Tibial nerve (tissue), 4 donors: ENCODE results near the gene TRIM8. TPM values are rescaled to one million over a fixed set of nuclear protein-coding genes. Genes with fewer than 3 reads are reported as not detected.

Experiments used
- DNase-seq, 2 donors: peaks; one replicate each; pipeline ENCODE4 v3.0.0-alpha.2; 2019; ENCODE audit warnings: low spot score in 2 of 2
- H3K27ac ChIP-seq, 4 donors: fragments of 200-600 bp; sonication (generic) in 3 of 4; one replicate each; pipeline ENCODE4 v1.5.1; 2017 to 2019; ENCODE audit warnings: mild to moderate bottlenecking in 1 of 4
- H3K27me3 ChIP-seq, 2 donors: fragments of 200-600 bp; sonication (generic) in 1 of 2; one replicate each; pipeline versions ENCODE4 v1.5.1 to v1.6.0; 2017 to 2019
- H3K36me3 ChIP-seq, 3 donors: fragments of 200-600 bp; sonication (generic); one replicate each; pipeline ENCODE4 v1.5.1; 2018 to 2019
- H3K4me1 ChIP-seq, 4 donors: fragments of 200-600 bp; sonication (generic) in 3 of 4; one replicate each; pipeline ENCODE4 v1.5.1; 2017 to 2019
- H3K4me3 ChIP-seq, 4 donors: fragments of 200-600 bp; sonication (generic) in 3 of 4; one replicate each; pipeline ENCODE4 v1.5.1; 2017 to 2019; ENCODE audit warnings: mild to moderate bottlenecking in 1 of 4, moderate library complexity in 1 of 4
- H3K9me3 ChIP-seq, 4 donors: fragments of 200-600 bp; sonication (generic) in 3 of 4; one replicate each; pipeline ENCODE4 v1.5.1; 2017 to 2019
- EP300 ChIP-seq, 2 donors: sonication (generic); formaldehyde crosslinking; IDR thresholded peaks; one replicate each; pipeline ENCODE4 v1.6.1; 2017; ENCODE audit warnings: antibody characterized with exemption in 2 of 2, mild to moderate bottlenecking in 1 of 2
- POLR2A ChIP-seq, 2 donors: fragments of 450-650 bp; IDR thresholded peaks; one replicate each; pipeline ENCODE4 v1.6.1; 2017; ENCODE audit warnings: antibody characterized with exemption in 2 of 2, mild to moderate bottlenecking in 2 of 2, moderate library complexity in 2 of 2
- WGBS, 2 donors: methylation state at CpG; one replicate each; pipeline ENCODE4 v1.1.5; 2018; 5-methylcytosine and 5-hydroxymethylcytosine counted together
- total RNA-seq, 4 donors: library from RNA; depleted of rRNA; stranded (reverse); fragments of >200 nt; gene quantifications; one replicate each; pipeline ENCODE4 v1.1.0, GENCODE V29; 2016
- TF ChIP-seq, protein P1 (sequence below), 5 experiments: fragments of 200-600 bp in 3 of 5; fragments of 450-650 bp in 2 of 5; sonication (generic) in 3 of 5; IDR thresholded peaks; one replicate each; pipeline ENCODE4 v1.5.1; 2016 to 2019; ENCODE audit warnings: antibody characterized with exemption in 5 of 5, mild to moderate bottlenecking in 3 of 5, moderate library complexity in 2 of 5

TRIM8 gene
- total RNA-seq, 4 donors from 2014 or later = 156 to 206 (median 157) TPM

DNA sequence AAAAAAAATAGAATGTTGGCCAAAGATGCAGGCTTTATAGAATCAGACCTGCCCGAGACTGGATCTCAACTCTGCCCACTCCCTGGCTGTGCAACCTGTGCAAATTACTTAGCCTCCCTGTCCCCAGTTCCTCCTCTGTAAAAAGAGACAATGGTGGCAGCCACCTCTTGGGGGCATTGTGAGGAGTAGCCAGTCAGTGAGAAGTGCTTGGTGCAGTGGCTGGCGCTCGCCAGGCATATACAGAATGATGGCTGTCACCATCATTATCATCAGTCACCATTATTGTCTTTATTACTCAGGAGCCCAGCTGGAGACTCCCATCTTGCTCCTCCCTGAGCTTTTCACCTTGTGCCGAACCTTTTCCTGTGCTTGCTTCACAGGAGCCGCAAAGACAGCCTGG is 29.4 kb upstream of the TRIM8 start:
- Histone ChIP-seq H3K4me1 (peaks cover 0 to 74% (median 19%) of the 10 kb centered on the region in 4 donors), H3K36me3 (peaks cover 2 to 46% (median 6%) of the 10 kb centered on the region in 3 donors), H3K9me3 (no peaks in the 10 kb centered on the region), H3K4me3 (no peak overlapping the region), H3K27me3 (no peaks in the 10 kb centered on the region), H3K27ac (no peak overlapping the region)
- DNase-seq = no peak
- WGBS, 2 donors = 83 to 91% methylated on average over 5 of the region's 5 CpGs
- no peak for TF ChIP-seq EP300 (IDR thresholded peaks at IDR 0.05)
- TF ChIP-seq POLR2A (IDR thresholded peaks at IDR 0.05) = no peak
- TF ChIP-seq, protein P1, sequence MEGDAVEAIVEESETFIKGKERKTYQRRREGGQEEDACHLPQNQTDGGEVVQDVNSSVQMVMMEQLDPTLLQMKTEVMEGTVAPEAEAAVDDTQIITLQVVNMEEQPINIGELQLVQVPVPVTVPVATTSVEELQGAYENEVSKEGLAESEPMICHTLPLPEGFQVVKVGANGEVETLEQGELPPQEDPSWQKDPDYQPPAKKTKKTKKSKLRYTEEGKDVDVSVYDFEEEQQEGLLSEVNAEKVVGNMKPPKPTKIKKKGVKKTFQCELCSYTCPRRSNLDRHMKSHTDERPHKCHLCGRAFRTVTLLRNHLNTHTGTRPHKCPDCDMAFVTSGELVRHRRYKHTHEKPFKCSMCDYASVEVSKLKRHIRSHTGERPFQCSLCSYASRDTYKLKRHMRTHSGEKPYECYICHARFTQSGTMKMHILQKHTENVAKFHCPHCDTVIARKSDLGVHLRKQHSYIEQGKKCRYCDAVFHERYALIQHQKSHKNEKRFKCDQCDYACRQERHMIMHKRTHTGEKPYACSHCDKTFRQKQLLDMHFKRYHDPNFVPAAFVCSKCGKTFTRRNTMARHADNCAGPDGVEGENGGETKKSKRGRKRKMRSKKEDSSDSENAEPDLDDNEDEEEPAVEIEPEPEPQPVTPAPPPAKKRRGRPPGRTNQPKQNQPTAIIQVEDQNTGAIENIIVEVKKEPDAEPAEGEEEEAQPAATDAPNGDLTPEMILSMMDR (IDR thresholded peaks at IDR 0.05) = no peak

DNA sequence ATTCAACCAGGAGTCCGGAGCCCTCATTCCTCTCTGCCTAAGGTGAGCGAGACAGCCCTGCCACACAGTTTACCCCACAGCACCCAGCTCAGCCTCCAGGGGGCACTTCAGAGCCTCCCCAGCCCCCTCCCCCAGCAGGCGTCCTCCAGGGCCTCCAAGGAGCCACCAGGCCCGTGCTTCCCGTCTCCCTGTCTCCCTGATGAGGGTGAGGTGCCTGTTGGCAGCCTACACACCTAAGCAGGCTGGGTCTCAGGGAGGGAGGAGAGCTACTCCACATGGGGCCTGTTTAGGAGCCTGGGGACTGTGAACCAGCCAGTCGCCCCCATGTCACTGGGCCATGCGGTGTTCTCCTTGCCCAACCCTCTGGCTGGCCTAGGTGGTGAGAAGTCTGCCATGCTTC is 28.9 kb upstream of the TRIM8 start:
- Histone ChIP-seq H3K36me3 (peaks cover 2 to 46% (median 6%) of the 10 kb centered on the region in 3 donors), H3K27ac (peak overlapping the region in 1 of 4 donors; percentile 38), H3K9me3 (no peaks in the 10 kb centered on the region), H3K4me1 (peaks cover 0 to 79% (median 23%) of the 10 kb centered on the region in 4 donors), H3K27me3 (no peaks in the 10 kb centered on the region), H3K4me3 (no peak overlapping the region)
- WGBS, 2 donors = 58 to 65% methylated on average over 6 of the region's 7 CpGs
- no peak for TF ChIP-seq EP300 (IDR thresholded peaks at IDR 0.05)
- TF ChIP-seq, protein P1 (IDR thresholded peaks at IDR 0.05) = peak in 1 of 5 experiments; percentile 14
- DNase-seq = no peak

DNA sequence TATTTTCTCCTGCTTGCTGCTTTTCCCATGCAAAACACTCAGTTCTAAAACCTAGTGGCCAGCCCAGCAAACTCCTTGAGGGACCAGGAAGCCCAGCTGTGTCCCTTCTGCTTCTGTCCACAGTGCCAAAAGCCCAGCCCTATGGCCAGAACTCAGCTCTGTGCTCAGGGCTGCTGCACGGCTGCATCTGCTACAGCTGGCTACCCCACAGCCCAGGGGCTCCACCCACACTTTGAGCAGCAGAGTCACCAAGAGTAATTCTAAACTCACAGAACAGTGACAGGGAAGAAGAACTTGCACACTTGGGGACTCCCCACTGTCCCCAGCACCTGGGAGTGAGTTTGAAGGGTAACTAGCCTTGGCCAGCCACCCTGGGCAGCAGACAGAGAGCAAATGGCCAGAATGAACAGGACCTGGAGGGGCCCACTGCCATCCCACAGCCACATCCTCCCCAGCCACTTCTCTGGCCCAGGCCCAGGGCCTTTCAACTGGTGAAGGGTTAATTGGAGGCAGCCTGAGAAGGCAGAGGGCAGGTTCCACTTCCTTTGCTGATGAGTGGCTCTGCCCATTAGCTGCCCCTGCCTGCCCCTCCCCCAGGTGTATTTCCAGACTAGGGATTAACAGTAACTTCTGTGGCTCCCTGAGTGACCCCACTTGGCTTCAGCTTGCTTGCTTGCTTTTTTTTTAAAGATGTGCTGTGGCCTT is 28.1 kb upstream of the TRIM8 start:
- Histone ChIP-seq H3K27ac (peak overlapping the region in 2 of 4 donors; percentile 28 to 38), H3K4me1 (peaks cover 0 to 84% (median 32%) of the 10 kb centered on the region in 4 donors)
- peak in 1 of 2 donors; percentile 40 for DNase-seq

DNA sequence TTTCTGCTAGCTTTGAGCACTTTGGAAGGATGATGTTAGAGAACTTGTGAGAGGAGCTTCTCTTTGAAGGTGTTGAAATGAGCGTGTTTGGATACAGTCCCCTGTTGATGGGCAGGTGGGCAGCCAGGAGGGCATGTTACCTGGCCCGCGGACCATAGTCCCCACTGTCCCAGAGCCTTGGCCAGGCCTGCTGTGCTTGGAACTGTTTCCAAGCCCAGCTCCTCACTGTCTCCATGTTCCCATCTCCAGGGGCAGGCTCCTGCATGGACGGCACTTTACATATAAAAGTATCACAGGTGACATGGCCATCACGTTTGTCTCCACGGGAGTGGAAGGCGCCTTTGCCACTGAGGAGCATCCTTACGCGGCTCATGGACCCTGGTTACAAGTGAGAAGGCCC is 27.2 kb upstream of the TRIM8 start:
- Histone ChIP-seq H3K36me3 (peaks cover 2 to 49% (median 6%) of the 10 kb centered on the region in 3 donors), H3K9me3 (no peaks in the 10 kb centered on the region), H3K27ac (no peak overlapping the region), H3K4me1 (peaks cover 0 to 85% (median 37%) of the 10 kb centered on the region in 4 donors), H3K4me3 (no peak overlapping the region), H3K27me3 (no peaks in the 10 kb centered on the region)
- WGBS, 2 donors = 89 to 91% methylated on average over 8 to 9 of the region's 9 CpGs
- TF ChIP-seq, protein P1 (IDR thresholded peaks at IDR 0.05) = no peak
- TF ChIP-seq POLR2A (IDR thresholded peaks at IDR 0.05) (no peak), EP300 (IDR thresholded peaks at IDR 0.05) (no peak)
- DNase-seq = no peak

More for the DNA sequence above, 28.1 kb upstream of the TRIM8 start:
- TF ChIP-seq EP300 (IDR thresholded peaks at IDR 0.05) = no peak
- H3K4me3 ChIP-seq = no peak overlapping the region
- peaks cover 2 to 49% (median 6%) of the 10 kb centered on the region in 3 donors for H3K36me3 ChIP-seq
- WGBS, 2 donors = 54 to 67% methylated on average over 1 of the region's 1 CpG
- no peaks in the 10 kb centered on the region for H3K9me3 ChIP-seq
- no peaks in the 10 kb centered on the region for H3K27me3 ChIP-seq

DNA sequence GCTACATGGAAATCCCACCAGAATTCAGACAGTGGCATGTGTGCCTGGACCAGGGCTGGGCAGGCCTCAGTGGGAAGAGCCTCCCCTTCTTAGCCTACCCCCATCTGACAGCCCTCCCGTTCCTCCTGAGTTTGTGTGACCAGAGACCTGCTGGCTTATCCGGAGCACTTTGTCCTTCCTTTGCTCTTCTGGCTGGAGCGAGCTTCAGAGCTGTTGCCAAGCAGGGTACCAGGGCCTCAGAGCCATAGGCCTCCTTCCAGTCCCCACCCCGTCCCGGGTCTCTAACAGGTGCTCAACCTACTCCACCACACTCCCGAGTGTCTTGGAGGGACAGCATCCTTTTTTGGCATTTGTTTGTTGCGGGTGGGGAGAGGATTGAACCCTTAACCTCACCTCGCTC is 26.5 kb upstream of the TRIM8 start:
- Histone ChIP-seq H3K36me3 (peaks cover 2 to 43% (median 6%) of the 10 kb centered on the region in 3 donors), H3K4me3 (no peak overlapping the region), H3K27me3 (no peaks in the 10 kb centered on the region), H3K9me3 (no peaks in the 10 kb centered on the region), H3K27ac (peak overlapping the region in 1 of 4 donors; percentile 80), H3K4me1 (peaks cover 0 to 84% (median 43%) of the 10 kb centered on the region in 4 donors)
- 85 to 92% methylated on average over 8 of the region's 8 CpGs for WGBS, 2 donors
- no peak for DNase-seq
- TF ChIP-seq POLR2A (IDR thresholded peaks at IDR 0.05) (no peak), EP300 (IDR thresholded peaks at IDR 0.05) (no peak)
- TF ChIP-seq, protein P1 (IDR thresholded peaks at IDR 0.05) = no peak
